Measurements from ENCODE around the gene HDGFL1.

The HDGFL1 gene

DNA sequence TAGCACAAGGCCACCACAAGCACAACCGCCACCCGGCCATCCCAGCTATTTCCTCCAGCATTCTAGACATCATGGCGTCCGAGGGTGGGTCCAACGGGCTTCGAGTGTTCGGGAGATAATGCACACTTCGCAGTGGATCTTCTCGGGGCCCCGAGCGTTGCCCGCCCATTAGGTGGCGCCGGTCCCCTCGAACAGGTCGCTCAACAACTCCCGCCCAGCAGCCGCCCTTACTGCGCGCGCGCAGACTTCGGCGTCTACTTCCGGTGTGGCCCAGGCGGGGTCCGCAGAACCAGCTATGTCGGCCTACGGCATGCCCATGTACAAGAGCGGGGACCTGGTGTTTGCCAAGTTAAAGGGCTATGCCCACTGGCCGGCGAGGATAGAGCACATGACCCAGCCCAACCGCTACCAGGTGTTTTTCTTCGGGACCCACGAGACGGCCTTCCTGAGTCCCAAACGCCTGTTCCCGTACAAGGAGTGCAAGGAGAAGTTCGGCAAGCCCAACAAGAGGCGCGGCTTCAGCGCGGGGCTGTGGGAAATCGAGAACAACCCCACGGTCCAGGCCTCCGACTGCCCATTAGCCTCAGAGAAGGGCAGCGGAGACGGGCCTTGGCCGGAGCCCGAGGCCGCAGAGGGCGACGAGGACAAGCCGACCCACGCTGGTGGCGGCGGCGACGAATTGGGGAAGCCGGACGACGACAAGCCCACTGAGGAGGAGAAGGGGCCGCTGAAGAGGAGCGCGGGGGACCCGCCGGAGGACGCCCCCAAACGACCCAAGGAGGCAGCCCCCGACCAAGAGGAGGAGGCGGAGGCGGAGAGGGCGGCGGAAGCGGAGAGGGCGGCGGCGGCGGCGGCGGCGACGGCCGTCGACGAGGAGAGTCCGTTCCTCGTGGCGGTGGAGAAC lies at the start of gene HDGFL1:
TSS of gene HDGFL1 (plus strand) at position 286 of the 904 bp plus-strand sequence. CDS start at position 296, 10 bp downstream.
- Histone ChIP-seq H3K9ac (ENCODE audit: low read length) (no peak within 1 kb of the TSS), H3K27me3 (ENCODE audit: low read length) (no peaks in the 10 kb centered on the region), H3K36me3 (ENCODE audit: low read length) (no peaks in the 10 kb centered on the region), H3K27ac (ENCODE audit: low read depth, low read length) (no peak within 1 kb of the TSS), H3F3A (ENCODE audit: insufficient read depth) (no peaks in the 10 kb centered on the region), H3K4me3 (ENCODE audit: insufficient read depth, low read length, poor library complexity, severe bottlenecking) (no peak within 1 kb of the TSS), H3K79me2 (ENCODE audit: insufficient read depth, low read length) (no peaks in the 10 kb centered on the region), H3K4me2 (ENCODE audit: low read depth, low read length, poor library complexity, severe bottlenecking) (no peak within 1 kb of the TSS), H4K20me1 (ENCODE audit: low read depth, low read length) (no peaks in the 10 kb centered on the region), H3K9me3 (ENCODE audit: insufficient read depth, low read length) (no peaks in the 10 kb centered on the region), H2AFZ (ENCODE audit: low read depth, low read length, severe bottlenecking) (no peak within 1 kb of the TSS), H3K9me2 (replicated peaks; ENCODE audit: insufficient read depth, low read length) (no peaks in the 10 kb centered on the region)
- TF ChIP-seq, protein P1, sequence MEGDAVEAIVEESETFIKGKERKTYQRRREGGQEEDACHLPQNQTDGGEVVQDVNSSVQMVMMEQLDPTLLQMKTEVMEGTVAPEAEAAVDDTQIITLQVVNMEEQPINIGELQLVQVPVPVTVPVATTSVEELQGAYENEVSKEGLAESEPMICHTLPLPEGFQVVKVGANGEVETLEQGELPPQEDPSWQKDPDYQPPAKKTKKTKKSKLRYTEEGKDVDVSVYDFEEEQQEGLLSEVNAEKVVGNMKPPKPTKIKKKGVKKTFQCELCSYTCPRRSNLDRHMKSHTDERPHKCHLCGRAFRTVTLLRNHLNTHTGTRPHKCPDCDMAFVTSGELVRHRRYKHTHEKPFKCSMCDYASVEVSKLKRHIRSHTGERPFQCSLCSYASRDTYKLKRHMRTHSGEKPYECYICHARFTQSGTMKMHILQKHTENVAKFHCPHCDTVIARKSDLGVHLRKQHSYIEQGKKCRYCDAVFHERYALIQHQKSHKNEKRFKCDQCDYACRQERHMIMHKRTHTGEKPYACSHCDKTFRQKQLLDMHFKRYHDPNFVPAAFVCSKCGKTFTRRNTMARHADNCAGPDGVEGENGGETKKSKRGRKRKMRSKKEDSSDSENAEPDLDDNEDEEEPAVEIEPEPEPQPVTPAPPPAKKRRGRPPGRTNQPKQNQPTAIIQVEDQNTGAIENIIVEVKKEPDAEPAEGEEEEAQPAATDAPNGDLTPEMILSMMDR (IDR thresholded peaks at IDR 0.05; ENCODE audit: insufficient read depth, low read length, poor library complexity, severe bottlenecking), result no peak
- no peak for TF ChIP-seq EZH2phosphoT487 (conservative IDR thresholded peaks at IDR 0.05; ENCODE audit: low read length)

DNA sequence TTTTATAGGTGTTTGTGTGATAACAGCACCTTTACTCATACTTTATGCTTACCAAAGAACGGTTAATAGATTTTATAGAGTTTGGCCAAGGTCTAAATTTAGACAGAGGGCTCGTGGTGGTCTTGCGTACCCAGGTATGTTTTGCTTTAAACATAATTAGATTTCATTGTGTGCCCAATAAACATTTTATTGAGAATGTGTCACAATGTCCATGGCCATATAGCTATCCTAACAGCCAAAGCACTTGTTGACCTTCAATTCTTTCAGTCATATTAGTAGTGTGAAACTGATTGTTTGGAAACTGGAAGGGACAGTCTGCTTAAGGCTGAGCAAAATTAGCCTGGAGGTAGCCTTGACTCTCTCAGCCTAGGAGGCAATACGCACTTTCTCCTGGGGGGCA lies 48.3 kb upstream of the HDGFL1 start:
- H3K27ac ChIP-seq (ENCODE audit: low read depth, low read length), result no peak overlapping the region

DNA sequence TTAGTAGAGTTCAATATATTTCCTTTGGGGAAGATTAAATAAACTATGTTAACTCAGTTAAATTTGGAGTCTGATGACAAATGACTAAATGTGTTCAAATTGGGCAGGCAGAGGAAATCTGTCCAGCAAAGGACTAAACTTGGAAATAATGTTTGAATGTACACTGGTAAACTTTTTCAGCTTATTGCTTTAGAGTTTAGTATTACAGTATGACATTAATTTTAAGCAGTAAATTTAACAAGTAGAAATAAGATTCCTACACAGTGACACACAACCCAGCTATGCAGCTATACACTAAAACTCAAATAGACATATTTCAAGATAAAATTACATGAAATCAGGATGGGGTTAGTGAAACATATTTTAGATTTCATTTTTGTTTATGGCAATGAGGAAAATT lies 42.6 kb upstream of the HDGFL1 start:
- H3K4me2 ChIP-seq (ENCODE audit: low read depth, low read length, poor library complexity, severe bottlenecking), result no peak overlapping the region
- no peaks in the 10 kb centered on the region for H3K79me2 ChIP-seq (ENCODE audit: insufficient read depth, low read length)
- H3K27ac ChIP-seq (ENCODE audit: low read depth, low read length), result no peak overlapping the region
- H3K9me2 ChIP-seq (replicated peaks; ENCODE audit: insufficient read depth, low read length), result no peaks in the 10 kb centered on the region
- H3K36me3 ChIP-seq (ENCODE audit: low read length), result no peaks in the 10 kb centered on the region
- H3K27me3 ChIP-seq (ENCODE audit: low read length), result no peaks in the 10 kb centered on the region
- H3F3A ChIP-seq (ENCODE audit: insufficient read depth), result no peaks in the 10 kb centered on the region
- H4K20me1 ChIP-seq (ENCODE audit: low read depth, low read length), result no peaks in the 10 kb centered on the region; the same call in 1 of the 2 replicates
- no peak for TF ChIP-seq EZH2phosphoT487 (conservative IDR thresholded peaks at IDR 0.05; ENCODE audit: low read length)
- TF ChIP-seq, protein P1 (IDR thresholded peaks at IDR 0.05; ENCODE audit: insufficient read depth, low read length, poor library complexity, severe bottlenecking), result no peak
- H3K9me3 ChIP-seq (ENCODE audit: insufficient read depth, low read length), result no peaks in the 10 kb centered on the region
- H3K4me3 ChIP-seq (ENCODE audit: insufficient read depth, low read length, poor library complexity, severe bottlenecking), result no peak overlapping the region
- no peak overlapping the region for H3K9ac ChIP-seq (ENCODE audit: low read length)
- no peak overlapping the region for H2AFZ ChIP-seq (ENCODE audit: low read depth, low read length, severe bottlenecking)

More for the DNA sequence above, 48.3 kb upstream of the HDGFL1 start:
- Histone ChIP-seq H2AFZ (ENCODE audit: low read depth, low read length, severe bottlenecking) (no peak overlapping the region), H3K4me3 (ENCODE audit: insufficient read depth, low read length, poor library complexity, severe bottlenecking) (no peak overlapping the region), H3K4me2 (ENCODE audit: low read depth, low read length, poor library complexity, severe bottlenecking) (no peak overlapping the region), H3K9me3 (ENCODE audit: insufficient read depth, low read length) (no peaks in the 10 kb centered on the region), H3K9ac (ENCODE audit: low read length) (no peak overlapping the region), H3K9me2 (replicated peaks; ENCODE audit: insufficient read depth, low read length) (no peaks in the 10 kb centered on the region), H3F3A (ENCODE audit: insufficient read depth) (no peaks in the 10 kb centered on the region), H3K36me3 (ENCODE audit: low read length) (no peaks in the 10 kb centered on the region), H4K20me1 (ENCODE audit: low read depth, low read length) (no peaks in the 10 kb centered on the region), H3K79me2 (ENCODE audit: insufficient read depth, low read length) (no peaks in the 10 kb centered on the region), H3K27me3 (ENCODE audit: low read length) (no peaks in the 10 kb centered on the region)
- TF ChIP-seq EZH2phosphoT487 (conservative IDR thresholded peaks at IDR 0.05; ENCODE audit: low read length), result no peak

DNA sequence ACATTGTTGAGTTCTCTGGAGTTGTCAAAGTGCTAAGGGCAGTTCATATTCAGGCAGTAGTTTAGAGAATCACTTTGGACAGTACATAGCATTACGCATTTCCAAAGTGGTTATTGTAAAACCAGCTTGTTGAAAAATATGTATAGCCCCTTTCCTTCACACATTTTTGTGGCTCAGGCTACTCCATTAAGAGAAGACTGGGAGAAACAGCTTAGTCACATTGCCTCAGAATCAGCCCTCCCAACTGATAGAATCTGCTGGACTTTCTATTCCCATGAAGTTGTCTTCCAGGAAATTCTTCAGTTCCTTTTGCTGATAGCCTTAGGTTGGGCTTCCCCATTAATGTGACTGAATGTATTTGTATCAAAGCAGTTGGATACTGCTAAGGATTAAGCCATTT lies 39.5 kb upstream of the HDGFL1 start:
- Histone ChIP-seq H3K4me2 (ENCODE audit: low read depth, low read length, poor library complexity, severe bottlenecking) (no peak overlapping the region), H4K20me1 (ENCODE audit: low read depth, low read length) (no peaks in the 10 kb centered on the region; the same call in 1 of the 2 replicates), H3K9me2 (replicated peaks; ENCODE audit: insufficient read depth, low read length) (no peaks in the 10 kb centered on the region), H3K9me3 (ENCODE audit: insufficient read depth, low read length) (no peaks in the 10 kb centered on the region), H2AFZ (ENCODE audit: low read depth, low read length, severe bottlenecking) (no peak overlapping the region), H3K9ac (ENCODE audit: low read length) (no peak overlapping the region), H3K79me2 (ENCODE audit: insufficient read depth, low read length) (no peaks in the 10 kb centered on the region), H3K36me3 (ENCODE audit: low read length) (no peaks in the 10 kb centered on the region), H3K27me3 (ENCODE audit: low read length) (no peaks in the 10 kb centered on the region), H3F3A (ENCODE audit: insufficient read depth) (no peaks in the 10 kb centered on the region), H3K27ac (ENCODE audit: low read depth, low read length) (no peak overlapping the region), H3K4me3 (ENCODE audit: insufficient read depth, low read length, poor library complexity, severe bottlenecking) (no peak overlapping the region)
- TF ChIP-seq EZH2phosphoT487 (conservative IDR thresholded peaks at IDR 0.05; ENCODE audit: low read length), result no peak
- TF ChIP-seq, protein P1 (IDR thresholded peaks at IDR 0.05; ENCODE audit: insufficient read depth, low read length, poor library complexity, severe bottlenecking), result no peak
